ENCODE results near the gene PIMREG. TPM values are rescaled to one million over a fixed set of nuclear protein-coding genes. Genes with fewer than 3 reads are reported as not detected.

The PIMREG gene
- total and polyA plus RNA-seq, 2 experiments from 2014 or later: 3.9 to 11.8 TPM

DNA sequence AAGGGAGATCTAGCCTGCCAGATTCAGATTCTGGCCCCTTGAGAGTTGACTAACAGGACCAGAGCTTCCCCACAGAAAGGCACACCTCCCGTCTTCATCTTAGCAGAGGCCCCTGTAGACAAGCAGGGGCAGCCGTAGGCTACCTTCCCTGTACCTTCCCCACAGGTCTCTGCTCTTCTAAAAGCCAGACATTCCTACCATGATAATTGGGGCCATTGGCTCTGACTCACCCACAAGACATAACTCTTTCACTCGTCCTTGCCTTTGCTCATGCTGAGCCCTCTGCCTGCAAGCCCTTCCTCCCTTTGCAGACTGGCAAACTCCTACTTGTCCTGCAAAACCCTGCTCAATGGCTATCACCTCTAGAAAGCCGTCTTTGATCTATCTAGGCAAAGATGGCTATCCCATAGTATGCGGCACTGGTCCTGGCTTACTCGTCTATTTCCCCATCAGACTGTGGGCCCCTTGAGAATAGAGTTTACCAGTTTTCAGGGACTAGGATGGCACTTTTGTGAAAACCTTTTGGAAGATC, 43.8 kb downstream of the PIMREG start:
- no peak for DNase-seq (ENCODE audit: low spot score)
- H3K27ac ChIP-seq: no peak overlapping the region
- no peaks in the 10 kb centered on the region for H3K4me1 ChIP-seq (ENCODE audit: insufficient read depth)
- no peak overlapping the region for H2AFZ ChIP-seq
- WGBS (ENCODE audit: low lambda C conversion rate, missing lambda C conversion rate): 65% methylated on average over 6 of the region's 6 CpGs
- no peaks in the 10 kb centered on the region for H4K20me1 ChIP-seq (ENCODE audit: insufficient read depth, poor library complexity, severe bottlenecking)
- no peaks in the 10 kb centered on the region for H3K36me3 ChIP-seq (replicated peaks; ENCODE audit: insufficient read depth, low read depth)
- no peaks in the 10 kb centered on the region for H3K9me3 ChIP-seq (ENCODE audit: low read depth)
- no peaks in the 10 kb centered on the region for H3K27me3 ChIP-seq
- no peak overlapping the region for H3K4me3 ChIP-seq
- no peaks in the 10 kb centered on the region for H3K79me2 ChIP-seq
- no peaks in the 10 kb centered on the region for H3K9me2 ChIP-seq (replicated peaks; ENCODE audit: insufficient read depth)
- no peak overlapping the region for H3K4me2 ChIP-seq
- no peak for TF ChIP-seq EZH2phosphoT487 (IDR thresholded peaks at IDR 0.05; ENCODE audit: low read depth, severe bottlenecking, unreplicated experiment)

- TF ChIP-seq CTCF (IDR thresholded peaks at IDR 0.05; ENCODE audit: poor library complexity) (no peak), EZH2phosphoT487 (IDR thresholded peaks at IDR 0.05; ENCODE audit: low read depth, severe bottlenecking, unreplicated experiment) (no peak), EZH2 (IDR thresholded peaks at IDR 0.05; ENCODE audit: borderline replicate concordance) (no peak)
- no peak for DNase-seq (ENCODE audit: low spot score)
- Histone ChIP-seq H2AFZ (no peak overlapping the region), H3K9me2 (replicated peaks; ENCODE audit: insufficient read depth) (no peaks in the 10 kb centered on the region), H4K20me1 (ENCODE audit: insufficient read depth, poor library complexity, severe bottlenecking) (no peaks in the 10 kb centered on the region), H3K4me2 (no peak overlapping the region), H3K27me3 (no peaks in the 10 kb centered on the region), H3K36me3 (replicated peaks; ENCODE audit: insufficient read depth, low read depth) (no peaks in the 10 kb centered on the region), H3K27ac (no peak overlapping the region), H3K9me3 (ENCODE audit: low read depth) (no peaks in the 10 kb centered on the region), H3K79me2 (no peaks in the 10 kb centered on the region), H3K4me1 (ENCODE audit: insufficient read depth) (no peaks in the 10 kb centered on the region), H3K4me3 (no peak overlapping the region)
- WGBS (ENCODE audit: low lambda C conversion rate, missing lambda C conversion rate): 86% methylated on average over 6 of the region's 6 CpGs
Observed at GRCh38 chr17:6489016-6489550, 44.8 kb downstream of the PIMREG start.

DNA sequence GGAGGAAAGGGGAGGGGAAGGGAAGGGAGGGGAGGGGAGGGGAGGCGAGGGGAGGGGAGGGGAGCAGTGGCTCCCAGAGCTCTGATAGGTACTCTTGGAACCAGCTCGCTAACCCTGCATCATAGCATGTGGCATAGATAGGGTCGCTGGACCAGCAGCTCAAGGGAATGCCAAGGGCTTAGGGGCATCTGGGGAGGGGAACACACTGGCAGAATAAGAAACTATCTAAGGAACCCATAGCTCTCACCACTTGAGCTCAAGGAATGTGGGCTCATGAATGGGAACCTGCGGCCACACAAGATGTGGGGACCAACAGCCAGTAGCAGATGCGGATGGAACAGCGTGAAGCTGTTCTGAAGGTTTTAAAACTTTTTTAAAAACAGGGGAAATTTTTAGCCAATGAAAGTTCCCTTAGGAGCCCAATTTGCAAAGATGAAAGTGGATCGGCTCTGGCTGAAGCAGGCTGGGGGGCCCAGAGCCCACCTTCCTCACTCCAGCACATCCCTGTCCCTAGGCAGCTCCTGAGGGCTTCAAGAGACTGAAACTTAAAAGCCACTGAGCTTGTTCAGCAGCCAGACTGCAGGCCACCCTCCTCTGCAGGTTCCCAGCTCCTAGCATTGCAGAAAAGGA, 46.9 kb downstream of the PIMREG start:
- Histone ChIP-seq H3K4me3 (no peak overlapping the region), H3K27ac (no peak overlapping the region), H3K4me1 (ENCODE audit: insufficient read depth) (no peaks in the 10 kb centered on the region), H2AFZ (no peak overlapping the region), H3K36me3 (replicated peaks; ENCODE audit: insufficient read depth, low read depth) (no peaks in the 10 kb centered on the region), H3K79me2 (no peaks in the 10 kb centered on the region), H4K20me1 (ENCODE audit: insufficient read depth, poor library complexity, severe bottlenecking) (no peaks in the 10 kb centered on the region), H3K27me3 (no peaks in the 10 kb centered on the region), H3K9me2 (replicated peaks; ENCODE audit: insufficient read depth) (no peaks in the 10 kb centered on the region), H3K9me3 (ENCODE audit: low read depth) (no peaks in the 10 kb centered on the region), H3K4me2 (no peak overlapping the region)
- no peak for TF ChIP-seq CTCF (IDR thresholded peaks at IDR 0.05; ENCODE audit: poor library complexity)
- TF ChIP-seq EZH2phosphoT487 (IDR thresholded peaks at IDR 0.05; ENCODE audit: low read depth, severe bottlenecking, unreplicated experiment): no peak
- TF ChIP-seq EZH2 (IDR thresholded peaks at IDR 0.05; ENCODE audit: borderline replicate concordance): no peak
- no peak for DNase-seq (ENCODE audit: low spot score)
- WGBS (ENCODE audit: low lambda C conversion rate, missing lambda C conversion rate): 77% methylated on average over 6 of the region's 7 CpGs

DNA sequence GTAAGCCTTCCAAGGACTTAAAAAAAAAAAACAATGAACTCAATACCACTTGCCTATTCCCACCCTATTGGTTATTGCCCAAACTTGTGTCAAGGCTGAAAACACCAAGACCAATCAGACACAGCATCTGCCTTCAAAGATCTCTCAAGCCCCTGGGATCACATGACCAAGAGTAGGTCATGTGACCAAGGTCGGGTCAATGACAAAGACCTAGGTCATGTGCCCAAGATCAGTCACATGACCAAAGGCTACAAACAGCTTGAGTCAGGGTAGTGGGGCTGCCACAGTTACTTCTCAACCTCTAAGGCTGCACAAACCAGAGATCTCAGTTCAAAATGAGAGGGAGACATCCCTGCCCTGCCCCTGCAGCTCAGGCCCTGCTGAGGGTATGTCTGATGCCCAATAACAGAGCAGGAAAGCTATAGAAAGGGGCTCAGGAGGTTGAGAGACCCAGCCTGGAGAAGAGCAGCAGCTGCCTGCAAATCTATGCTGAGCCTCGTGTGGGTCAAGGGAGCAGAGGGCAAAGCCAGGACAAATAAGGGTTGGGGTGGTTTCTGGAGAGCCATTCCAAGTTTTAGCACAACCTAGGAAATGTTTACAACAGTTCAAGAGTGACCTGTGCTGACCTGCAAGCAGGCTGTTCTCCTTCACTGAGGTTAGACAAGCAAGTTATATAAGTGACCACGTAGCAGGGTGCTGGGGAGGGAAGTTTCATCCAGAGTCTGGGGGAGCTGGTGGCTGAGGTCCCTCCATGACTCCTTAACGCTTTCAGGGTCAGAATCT, 48.8 kb downstream of the PIMREG start:
- TF ChIP-seq EZH2phosphoT487 (IDR thresholded peaks at IDR 0.05; ENCODE audit: low read depth, severe bottlenecking, unreplicated experiment) (no peak), EZH2 (IDR thresholded peaks at IDR 0.05; ENCODE audit: borderline replicate concordance) (no peak), CTCF (IDR thresholded peaks at IDR 0.05; ENCODE audit: poor library complexity) (no peak)
- Histone ChIP-seq H3K9me3 (ENCODE audit: low read depth) (no peaks in the 10 kb centered on the region), H4K20me1 (ENCODE audit: insufficient read depth, poor library complexity, severe bottlenecking) (no peaks in the 10 kb centered on the region), H3K27me3 (peaks cover 7% of the 10 kb centered on the region), H3K4me1 (ENCODE audit: insufficient read depth) (no peaks in the 10 kb centered on the region), H3K4me3 (no peak overlapping the region), H3K79me2 (no peaks in the 10 kb centered on the region), H2AFZ (no peak overlapping the region), H3K27ac (no peak overlapping the region), H3K4me2 (no peak overlapping the region), H3K36me3 (replicated peaks; ENCODE audit: insufficient read depth, low read depth) (no peaks in the 10 kb centered on the region), H3K9me2 (replicated peaks; ENCODE audit: insufficient read depth) (no peaks in the 10 kb centered on the region)
- whole genome bisulfite sequencing (ENCODE audit: low lambda C conversion rate, missing lambda C conversion rate): 76% methylated on average over 4 of the region's 4 CpGs
- DNase-seq (ENCODE audit: low spot score): no peak

Data from hepatocyte (in vitro differentiated cells).